Measurements from ENCODE around the gene ANKS3.
A peak's percentile ranks its signal among the peaks of the same experiment; 100 is the strongest.

Gene ANKS3

DNA sequence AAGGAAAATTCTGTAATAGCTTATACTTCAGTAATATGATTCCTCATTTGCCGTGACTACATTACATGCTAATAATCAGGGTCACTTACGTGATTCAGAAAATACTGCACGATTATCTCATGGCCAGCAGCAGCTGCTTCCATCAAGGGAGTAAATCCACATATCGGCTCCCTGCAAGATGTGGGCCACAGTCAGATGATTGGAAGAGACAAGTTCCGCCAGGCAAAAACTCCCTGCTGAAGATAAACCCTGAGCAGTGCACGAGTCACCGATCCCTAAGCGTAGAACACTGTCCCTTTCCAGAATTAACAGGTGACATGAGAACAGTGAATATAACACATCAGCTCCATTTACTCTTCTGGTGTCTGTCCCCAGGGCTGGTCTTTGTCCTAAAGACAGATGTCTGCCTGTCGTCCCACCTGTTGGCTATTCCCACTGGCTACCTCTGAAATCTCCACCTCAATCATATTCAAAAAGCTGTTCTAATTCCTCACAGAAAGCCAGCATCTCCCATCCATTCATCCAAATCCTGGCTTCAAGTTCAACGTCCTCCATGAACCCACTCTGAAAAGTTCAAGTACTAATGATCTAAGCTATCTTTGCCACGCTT lies 9.3 kb downstream of the ANKS3 start:
- ATAC-seq, result no peak

- no peak for ATAC-seq
Measured at GRCh38 chr16:4723071-4723767, 10.9 kb downstream of the ANKS3 start.

- ATAC-seq, result no peak
Measured at GRCh38 chr16:4718466-4718865, 15.6 kb downstream of the ANKS3 start.

- no peak for ATAC-seq
Measured at GRCh38 chr16:4714996-4715395, 19.1 kb downstream of the ANKS3 start.

- ATAC-seq, result no peak
Measured at GRCh38 chr16:4713663-4714501, 20.2 kb downstream of the ANKS3 start.

- ATAC-seq, result no peak
Measured at GRCh38 chr16:4709481-4709880, 24.6 kb downstream of the ANKS3 start.

- ATAC-seq, result no peak
Measured at GRCh38 chr16:4706871-4707270, 27.2 kb downstream of the ANKS3 start.

- no peak for ATAC-seq
Measured at GRCh38 chr16:4704913-4705312, 29.2 kb downstream of the ANKS3 start.

- ATAC-seq, result no peak
Measured at GRCh38 chr16:4704491-4704890, 29.6 kb downstream of the ANKS3 start.

DNA sequence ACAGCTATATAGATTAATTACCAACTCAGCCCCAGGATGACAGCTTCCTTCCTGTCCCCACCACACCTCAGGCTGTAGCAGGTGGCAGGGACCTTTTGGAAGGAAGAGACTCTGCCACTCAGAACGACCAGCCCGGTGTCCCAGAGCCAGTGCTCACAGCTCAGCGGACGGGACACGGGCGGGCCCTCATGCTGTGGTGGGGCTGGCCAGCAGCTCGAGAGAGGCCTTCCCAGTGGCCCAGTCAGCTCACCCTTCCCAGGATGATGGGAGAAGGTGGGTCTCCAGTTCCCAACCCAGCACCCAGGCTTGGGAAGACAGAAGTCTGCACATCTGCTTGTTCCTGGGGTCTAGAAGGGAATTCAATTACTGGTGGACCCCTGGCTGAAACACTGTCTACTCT lies 30.2 kb downstream of the ANKS3 start:
- ATAC-seq, result no peak

DNA sequence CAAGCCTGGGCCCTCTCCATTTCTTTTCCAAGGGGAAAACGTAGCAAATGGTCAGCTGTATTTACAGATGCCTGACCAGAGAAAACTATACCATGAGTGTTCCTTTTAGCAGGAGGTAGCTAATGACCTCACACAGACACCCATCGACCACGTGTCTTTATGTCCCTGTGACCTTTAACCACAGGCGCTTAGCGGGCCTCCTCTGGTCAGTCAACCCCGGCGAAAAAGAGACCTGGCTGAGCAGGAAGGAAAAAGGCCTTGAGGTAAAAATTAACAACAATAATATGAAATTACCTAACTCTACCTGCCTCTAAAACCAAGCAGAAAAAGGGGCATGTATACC lies 31.6 kb downstream of the ANKS3 start:
- no peak for ATAC-seq

DNA sequence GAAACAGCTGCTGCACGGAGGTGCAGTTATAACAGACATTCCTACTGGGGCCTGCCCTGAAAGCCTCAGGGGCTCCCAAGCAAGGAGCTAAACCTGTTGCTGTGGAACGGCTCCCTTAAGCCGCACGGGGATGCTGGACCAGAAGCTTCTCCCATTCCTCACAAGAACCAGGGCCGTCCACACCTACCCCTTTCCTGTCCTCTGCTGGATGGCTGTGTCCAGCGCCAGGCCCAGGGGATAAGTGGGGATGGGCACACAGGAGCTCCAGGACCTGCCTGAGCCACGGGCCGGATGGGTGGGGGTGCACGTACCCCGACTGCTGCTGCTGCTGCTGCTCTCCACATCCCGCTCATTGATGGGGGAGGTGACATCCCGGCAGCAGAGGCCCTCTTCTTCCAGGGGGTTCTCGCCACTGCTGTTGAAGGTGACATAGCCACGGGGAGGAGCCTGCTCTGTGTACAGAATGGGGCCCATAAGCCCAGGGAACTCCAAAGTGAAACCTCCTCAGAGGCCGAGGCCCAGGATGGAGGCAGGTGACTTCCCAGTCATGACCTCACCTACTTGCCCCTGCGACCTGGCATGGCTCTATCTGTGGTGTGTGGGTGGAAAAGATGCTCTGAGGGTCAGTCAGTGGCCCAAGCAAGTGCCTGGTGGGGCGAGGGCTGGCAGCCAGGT lies 32.1 kb downstream of the ANKS3 start:
- ATAC-seq, result no peak

DNA sequence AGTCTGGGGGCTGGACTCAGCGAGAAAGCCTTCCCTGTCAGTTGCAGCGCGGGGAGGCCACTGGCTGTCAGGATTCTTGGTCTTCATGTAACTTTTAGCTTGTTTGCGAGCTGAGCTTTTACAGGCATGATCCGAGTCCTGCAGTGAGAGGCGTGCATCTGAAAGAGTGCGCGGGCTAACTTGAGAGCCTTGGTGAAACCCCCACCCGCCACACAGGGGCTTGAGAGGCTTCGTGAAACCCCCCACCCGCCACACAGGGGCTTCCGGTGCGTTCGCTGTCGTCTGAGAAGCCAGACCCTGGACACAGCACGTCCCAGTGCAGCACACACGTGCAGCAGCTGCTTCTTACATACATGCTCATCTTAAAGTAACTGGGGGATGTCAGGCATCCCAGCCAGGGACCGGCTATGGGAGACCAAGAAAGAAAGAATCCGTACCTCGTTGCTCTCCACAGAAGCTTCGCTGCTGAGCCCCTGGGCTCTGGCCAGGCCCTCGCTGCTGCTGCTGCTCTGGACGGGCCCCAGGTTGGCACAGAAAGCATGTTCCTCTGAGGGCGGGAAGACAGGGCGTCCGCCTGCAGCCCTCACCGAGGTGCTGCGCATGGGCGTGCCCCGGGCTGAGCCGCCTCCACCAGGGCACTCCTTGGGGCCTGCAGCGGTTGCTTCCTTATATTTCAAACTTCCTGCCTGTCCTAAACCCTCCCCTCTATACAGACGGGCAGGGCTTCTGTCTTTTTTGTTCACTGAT lies 32.9 kb downstream of the ANKS3 start:
- no peak for ATAC-seq

GRCh38 chr16:4700380-4700996 lies 33.6 kb downstream of the ANKS3 start:
- peak; percentile 44 to 62 for ATAC-seq

GRCh38 chr16:4699046-4699556 lies 35.0 kb downstream of the ANKS3 start:
- no peak for ATAC-seq

- no peak for ATAC-seq
Measured at GRCh38 chr16:4698321-4699045, 35.6 kb downstream of the ANKS3 start.

DNA sequence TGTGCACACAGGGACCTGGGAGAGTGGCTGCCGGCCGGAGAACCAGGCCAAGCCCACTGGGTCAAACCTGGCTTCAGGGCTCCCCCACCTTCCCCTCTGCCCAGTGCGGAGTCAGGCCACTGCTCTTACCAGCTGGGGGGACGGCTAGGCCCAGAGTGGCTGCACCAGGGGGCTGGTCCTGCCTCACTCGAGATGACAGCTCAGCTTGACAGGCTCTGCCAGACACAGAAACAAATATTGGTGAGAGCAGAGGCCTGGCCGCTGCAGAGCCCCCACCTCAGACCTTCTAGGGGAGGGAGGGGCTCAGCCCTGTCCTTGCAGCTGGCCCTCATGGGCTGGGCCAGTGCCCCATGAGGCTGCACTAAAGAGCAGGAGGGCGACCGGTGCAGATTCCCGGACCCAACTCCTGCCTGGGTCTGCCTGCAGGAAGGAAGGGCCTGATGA lies 36.2 kb downstream of the ANKS3 start:
- no peak for ATAC-seq

GRCh38 chr16:4696905-4697847 lies 36.9 kb downstream of the ANKS3 start:
- ATAC-seq, result no peak

- no peak for ATAC-seq
Measured at GRCh38 chr16:4696172-4696904, 37.7 kb downstream of the ANKS3 start.

All from activated CD4-positive, CD25-positive, alpha-beta regulatory T cell treated with anti-CD3 and anti-CD28 coated beads, Interleukin-2, amount 50 U/mL, for 24 hours (primary cell).